ENCODE measurements around the gene CSNK2A1. TPM values are rescaled to one million over a fixed set of nuclear protein-coding genes. Genes with fewer than 3 reads are reported as not detected.

Gene CSNK2A1
- total and polyA plus RNA-seq, 2 donors (not counting 3 experiments of a cell fraction or from before 2014, with no cell fraction given): 68.4 to 142 TPM

- H3K9ac ChIP-seq (replicated peaks; ENCODE audit: extremely low read depth, insufficient read depth, low read length): no peak overlapping the region
- dilution Hi-C loops (cut with MboI; ENCODE audit: extremely low pct_ligation_motif_present, low sequenced_read_pairs): no loop called here
- no peaks in the 10 kb centered on the region for H3K27me3 ChIP-seq (ENCODE audit: control insufficient read depth in 2 of 2, insufficient read depth in 2 of 2, low read length in 2 of 2)
- ChIA-PET POLR2A (no interaction called here), CTCF (interaction anchor here (1.1 kb wide), 1 partner anchor 186 kb away, joined by 3 read pairs; no protein-coding TSS in a partner anchor)
- peaks cover 5% of the 10 kb centered on the region for H4K20me1 ChIP-seq (replicated peaks; ENCODE audit: control insufficient read depth, extremely low read depth, insufficient read depth, low read length)
- TF ChIP-seq GATA2 (IDR thresholded peaks at IDR 0.05; ENCODE audit: insufficient read depth, insufficient read length, low read depth, low read length): no peak
- TF ChIP-seq JUN (IDR thresholded peaks at IDR 0.05; ENCODE audit: borderline replicate concordance, insufficient read depth, insufficient read length, low read depth): no peak
- no peak for TF ChIP-seq POLR2AphosphoS5 (IDR thresholded peaks at IDR 0.05; ENCODE audit: insufficient read depth, low read depth, low read length)
- TF ChIP-seq MYC (IDR thresholded peaks at IDR 0.05; ENCODE audit: low read depth, low read length): no peak
- no peak for TF ChIP-seq CTCF (IDR thresholded peaks at IDR 0.05; ENCODE audit: extremely low read depth in 1 of 2, insufficient read depth in 1 of 2, low read depth in 1 of 2, low read length in 2 of 2)
- TF ChIP-seq EZH2 (IDR thresholded peaks at IDR 0.05; ENCODE audit: borderline replicate concordance, low read depth, low read length, severe bottlenecking): no peak
- TF ChIP-seq MAX (IDR thresholded peaks at IDR 0.05; ENCODE audit: insufficient read depth, insufficient read length): no peak
- TF ChIP-seq FOS (IDR thresholded peaks at IDR 0.05; ENCODE audit: borderline replicate concordance, insufficient read depth, low read length): no peak
- TF ChIP-seq POLR2A (IDR thresholded peaks at IDR 0.05; ENCODE audit: low read depth, low read length): no peak
- peaks cover 7% of the 10 kb centered on the region for H3K4me1 ChIP-seq (ENCODE audit: control insufficient read depth, extremely low read depth, insufficient read depth, low read length)
- no peaks in the 10 kb centered on the region for H3K79me2 ChIP-seq (ENCODE audit: control insufficient read depth, insufficient read depth, low read length)
- no peak overlapping the region for H3K27ac ChIP-seq (ENCODE audit: insufficient read depth, low read depth, low read length)
- intact Hi-C loops (cut with micrococcal nuclease): no loop called here
- H3K4me2 ChIP-seq (ENCODE audit: insufficient read depth, low read length): no peak overlapping the region
- no peak overlapping the region for H3K4me3 ChIP-seq (replicated peaks in 1 of 3; ENCODE audit: insufficient read depth in 1 of 3, low read depth in 1 of 3, low read length in 3 of 3)
- FAIRE-seq (no peak), DNase-seq (ENCODE audit: low read depth, low spot score) (no peak)
- H3K9me3 ChIP-seq (replicated peaks; ENCODE audit: control insufficient read depth, insufficient read depth, low read length): no peaks in the 10 kb centered on the region
- H2AFZ ChIP-seq (ENCODE audit: low read depth, low read length): no peak overlapping the region
- BruUV-seq (replicated peaks): no TSS peak
- peaks cover 15 to 18% of the 10 kb centered on the region in 2 experiments for H3K36me3 ChIP-seq (ENCODE audit: control insufficient read depth in 2 of 2, extremely low read depth in 1 of 2, insufficient read depth in 2 of 2, low read length in 2 of 2)
- no peaks in the 10 kb centered on the region for H3K9me1 ChIP-seq (replicated peaks; ENCODE audit: control insufficient read depth, extremely low read depth, insufficient read depth, low read length)
These were observed 62.4 kb downstream of the CSNK2A1 start for GRCh38 chr20:481167-481566.

Data from endothelial cell of umbilical vein (primary cell).